HL-60 (cell line): ENCODE data around the gene COL4A2.

Experiments
- POLR2AphosphoS5 ChIP-seq: IDR thresholded peaks from 2 replicates; pipeline ENCODE4 v1.6.1; 2012; ENCODE audit warnings: low read depth
- TF ChIP-seq, protein P1 (sequence below): IDR thresholded peaks from one replicate; pipeline ENCODE4 v1.5.1; 2011; ENCODE audit warnings: low read length, control low read depth, inconsistent platforms; ENCODE audit not compliant: insufficient read depth

DNA sequence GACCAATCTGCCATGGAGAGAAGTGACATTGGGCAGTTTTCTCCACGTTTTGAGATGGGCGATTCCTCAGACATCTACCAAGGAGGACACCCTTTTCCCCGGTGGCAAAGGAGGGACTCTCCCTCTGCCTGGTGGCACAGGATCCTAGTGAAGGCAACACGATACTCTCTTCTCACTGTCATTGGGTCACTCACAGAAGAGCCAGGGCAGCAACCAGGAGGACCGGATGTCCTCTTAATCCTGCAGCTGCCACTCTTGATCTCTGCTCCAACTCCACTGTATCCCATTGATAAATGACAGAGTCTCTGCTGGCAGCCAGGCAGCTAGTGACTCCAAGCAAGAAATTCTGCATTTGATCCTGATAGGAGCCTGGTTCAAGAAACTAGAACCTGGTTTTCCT is 42.2 kb downstream of the COL4A2 start:
- TF ChIP-seq POLR2AphosphoS5: no peak
- TF ChIP-seq, protein P1, sequence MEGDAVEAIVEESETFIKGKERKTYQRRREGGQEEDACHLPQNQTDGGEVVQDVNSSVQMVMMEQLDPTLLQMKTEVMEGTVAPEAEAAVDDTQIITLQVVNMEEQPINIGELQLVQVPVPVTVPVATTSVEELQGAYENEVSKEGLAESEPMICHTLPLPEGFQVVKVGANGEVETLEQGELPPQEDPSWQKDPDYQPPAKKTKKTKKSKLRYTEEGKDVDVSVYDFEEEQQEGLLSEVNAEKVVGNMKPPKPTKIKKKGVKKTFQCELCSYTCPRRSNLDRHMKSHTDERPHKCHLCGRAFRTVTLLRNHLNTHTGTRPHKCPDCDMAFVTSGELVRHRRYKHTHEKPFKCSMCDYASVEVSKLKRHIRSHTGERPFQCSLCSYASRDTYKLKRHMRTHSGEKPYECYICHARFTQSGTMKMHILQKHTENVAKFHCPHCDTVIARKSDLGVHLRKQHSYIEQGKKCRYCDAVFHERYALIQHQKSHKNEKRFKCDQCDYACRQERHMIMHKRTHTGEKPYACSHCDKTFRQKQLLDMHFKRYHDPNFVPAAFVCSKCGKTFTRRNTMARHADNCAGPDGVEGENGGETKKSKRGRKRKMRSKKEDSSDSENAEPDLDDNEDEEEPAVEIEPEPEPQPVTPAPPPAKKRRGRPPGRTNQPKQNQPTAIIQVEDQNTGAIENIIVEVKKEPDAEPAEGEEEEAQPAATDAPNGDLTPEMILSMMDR: no peak
